ENCODE data around the gene GPR176.

Gene GPR176

GRCh38 chr15:39924437-39924836 lies 4.4 kb upstream of the GPR176 start:
- no peak for DNase-seq (ENCODE audit: low read depth)
- no peak for TF ChIP-seq CTCF (conservative IDR thresholded peaks at IDR 0.05; ENCODE audit: low read depth, low read length)
- H3K4me3 ChIP-seq (ENCODE audit: low read length) = no peak overlapping the region

GRCh38 chr15:39922462-39923092 lies 2.5 kb upstream of the GPR176 start:
- no peak for DNase-seq (ENCODE audit: low read depth)
- H3K4me3 ChIP-seq (ENCODE audit: low read length) = no peak overlapping the region
- no peak for TF ChIP-seq CTCF (conservative IDR thresholded peaks at IDR 0.05; ENCODE audit: low read depth, low read length)

- peak overlapping the region; percentile 71 for H3K4me3 ChIP-seq (ENCODE audit: low read length)
- DNase-seq (ENCODE audit: low read depth) = no peak
- no peak for TF ChIP-seq CTCF (conservative IDR thresholded peaks at IDR 0.05; ENCODE audit: low read depth, low read length)
Measured at GRCh38 chr15:39921274-39921638, 1.2 kb upstream of the GPR176 start.

GRCh38 chr15:39920510-39921273 lies 626 bp upstream of the GPR176 start:
- no peak for DNase-seq (ENCODE audit: low read depth)
- H3K4me3 ChIP-seq (ENCODE audit: low read length) = peak overlapping the region; percentile 71
- TF ChIP-seq CTCF (conservative IDR thresholded peaks at IDR 0.05; ENCODE audit: low read depth, low read length) = no peak

- no peak for DNase-seq (ENCODE audit: low read depth)
- H3K4me3 ChIP-seq (ENCODE audit: low read length) = peak overlapping the region; percentile 71
- no peak for TF ChIP-seq CTCF (conservative IDR thresholded peaks at IDR 0.05; ENCODE audit: low read depth, low read length)
Measured at GRCh38 chr15:39919411-39919747, 687 bp downstream of the GPR176 start.

- H3K4me3 ChIP-seq (ENCODE audit: low read length) = peak overlapping the region; percentile 71
- DNase-seq (ENCODE audit: low read depth) = peak; percentile 30
- TF ChIP-seq CTCF (conservative IDR thresholded peaks at IDR 0.05; ENCODE audit: low read depth, low read length) = no peak
Measured at GRCh38 chr15:39918688-39919385, 1.2 kb downstream of the GPR176 start.
